ENCODE results near the gene SNUPN.

SNUPN gene

GRCh38 chr15:75672646-75673425, 47.3 kb upstream of the SNUPN start:
- Histone ChIP-seq H3K27me3 (ENCODE audit: control insufficient read depth, low read length) (peaks cover 10% of the 10 kb centered on the region; the same call in 1 of the 2 replicates), H3K36me3 (ENCODE audit: control insufficient read depth, low read length) (no peaks in the 10 kb centered on the region), H3F3A (ENCODE audit: control insufficient read depth, insufficient read depth) (no peaks in the 10 kb centered on the region), H3K4me2 (ENCODE audit: low read length) (no peak overlapping the region), H3K4me3 (ENCODE audit: low read length) (no peak overlapping the region), H3K9me2 (replicated peaks; ENCODE audit: control insufficient read depth, low read length) (no peaks in the 10 kb centered on the region), H3K79me2 (ENCODE audit: control insufficient read depth, low read length) (no peaks in the 10 kb centered on the region), H4K20me1 (ENCODE audit: control insufficient read depth, insufficient read depth, low read depth, low read length) (no peaks in the 10 kb centered on the region), H3K9me3 (ENCODE audit: control insufficient read depth, insufficient read depth, low read length) (no peaks in the 10 kb centered on the region), H3K4me1 (ENCODE audit: control insufficient read depth, low read length) (no peaks in the 10 kb centered on the region), H3K27ac (ENCODE audit: low read depth, low read length) (no peak overlapping the region)
- no peak for TF ChIP-seq CTCF (IDR thresholded peaks at IDR 0.05; ENCODE audit: low read depth, low read length, poor library complexity, severe bottlenecking)
- no peak for TF ChIP-seq EZH2phosphoT487 (IDR thresholded peaks at IDR 0.05; ENCODE audit: borderline replicate concordance, low read length)

GRCh38 chr15:75671730-75672602, 46.4 kb upstream of the SNUPN start:
- H3F3A ChIP-seq (ENCODE audit: control insufficient read depth, insufficient read depth) = no peaks in the 10 kb centered on the region
- peaks cover 10% of the 10 kb centered on the region; the same call in 1 of the 2 replicates for H3K27me3 ChIP-seq (ENCODE audit: control insufficient read depth, low read length)
- no peaks in the 10 kb centered on the region for H3K4me1 ChIP-seq (ENCODE audit: control insufficient read depth, low read length)
- H3K4me2 ChIP-seq (ENCODE audit: low read length) = no peak overlapping the region
- H4K20me1 ChIP-seq (ENCODE audit: control insufficient read depth, insufficient read depth, low read depth, low read length) = no peaks in the 10 kb centered on the region
- H3K79me2 ChIP-seq (ENCODE audit: control insufficient read depth, low read length) = no peaks in the 10 kb centered on the region
- no peaks in the 10 kb centered on the region for H3K9me2 ChIP-seq (replicated peaks; ENCODE audit: control insufficient read depth, low read length)
- no peaks in the 10 kb centered on the region for H3K9me3 ChIP-seq (ENCODE audit: control insufficient read depth, insufficient read depth, low read length)
- H3K36me3 ChIP-seq (ENCODE audit: control insufficient read depth, low read length) = no peaks in the 10 kb centered on the region
- no peak overlapping the region for H3K27ac ChIP-seq (ENCODE audit: low read depth, low read length)
- no peak overlapping the region for H3K4me3 ChIP-seq (ENCODE audit: low read length)
- TF ChIP-seq EZH2phosphoT487 (IDR thresholded peaks at IDR 0.05; ENCODE audit: borderline replicate concordance, low read length) = no peak
- TF ChIP-seq CTCF (IDR thresholded peaks at IDR 0.05; ENCODE audit: low read depth, low read length, poor library complexity, severe bottlenecking) = no peak

- no peaks in the 10 kb centered on the region for H3F3A ChIP-seq (ENCODE audit: control insufficient read depth, insufficient read depth)
- TF ChIP-seq EZH2phosphoT487 (IDR thresholded peaks at IDR 0.05; ENCODE audit: borderline replicate concordance, low read length) (no peak), CTCF (IDR thresholded peaks at IDR 0.05; ENCODE audit: low read depth, low read length, poor library complexity, severe bottlenecking) (no peak)
- H3K79me2 ChIP-seq (ENCODE audit: control insufficient read depth, low read length) = no peaks in the 10 kb centered on the region
- no peak overlapping the region for H3K27ac ChIP-seq (ENCODE audit: low read depth, low read length)
- H3K9me3 ChIP-seq (ENCODE audit: control insufficient read depth, insufficient read depth, low read length) = no peaks in the 10 kb centered on the region
- H3K36me3 ChIP-seq (ENCODE audit: control insufficient read depth, low read length) = no peaks in the 10 kb centered on the region
- H3K27me3 ChIP-seq (ENCODE audit: control insufficient read depth, low read length) = peaks cover 10% of the 10 kb centered on the region; the same call in 1 of the 2 replicates
- H3K4me2 ChIP-seq (ENCODE audit: low read length) = no peak overlapping the region
- H3K4me3 ChIP-seq (ENCODE audit: low read length) = no peak overlapping the region
- no peaks in the 10 kb centered on the region for H3K4me1 ChIP-seq (ENCODE audit: control insufficient read depth, low read length)
- no peaks in the 10 kb centered on the region for H3K9me2 ChIP-seq (replicated peaks; ENCODE audit: control insufficient read depth, low read length)
- H4K20me1 ChIP-seq (ENCODE audit: control insufficient read depth, insufficient read depth, low read depth, low read length) = no peaks in the 10 kb centered on the region
Measured at GRCh38 chr15:75669879-75670212, 44.3 kb upstream of the SNUPN start.
